ENCODE data around the gene ID1.
A peak's percentile ranks its signal among the peaks of the same experiment; 100 is the strongest.
"Not testable (repeated sequence)": the region's sequence is repeated elsewhere in the genome, so short reads cannot be mapped to it uniquely, and the experiment has no call there.

Gene ID1

DNA sequence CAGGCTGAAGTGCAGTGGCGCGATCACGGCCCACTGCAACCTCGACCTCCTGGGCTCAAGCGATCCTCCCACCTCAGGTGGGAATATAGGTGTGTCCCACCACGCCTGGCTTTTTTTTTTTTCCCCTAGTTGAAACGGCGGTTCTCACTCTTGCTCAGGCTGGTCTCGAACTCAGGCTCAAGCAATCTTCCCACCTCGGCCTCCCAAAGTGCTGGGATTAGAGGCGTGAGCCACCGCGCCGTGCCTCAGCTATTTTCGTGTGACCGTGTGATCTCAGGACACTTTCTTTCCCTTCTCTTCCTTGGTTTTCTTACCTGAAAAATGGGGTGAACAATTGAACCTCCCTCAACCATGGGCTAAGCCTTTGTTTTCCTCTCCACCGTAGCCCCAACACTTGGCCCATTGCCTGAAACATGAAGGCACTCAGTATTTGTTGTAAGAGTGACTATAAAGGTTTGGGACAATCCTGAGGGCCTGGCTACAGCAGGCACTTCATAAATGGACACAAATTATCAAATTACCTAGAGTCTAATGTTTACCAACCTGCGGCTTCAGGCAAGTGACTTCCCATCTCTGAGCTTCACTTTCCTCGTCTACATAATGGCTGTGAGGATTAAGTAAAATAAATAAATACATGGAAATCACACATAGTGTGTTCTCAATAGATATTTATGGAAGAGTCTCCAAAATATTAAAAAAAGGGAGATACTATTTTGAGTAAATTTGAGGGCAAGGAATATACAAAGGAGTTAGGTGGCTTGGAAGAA is 31.4 kb upstream of the ID1 start:
- DNase-seq (ENCODE audit: low read depth in 2 of 2) = no peak

GRCh38 chr20:31574986-31575385 is 30.1 kb upstream of the ID1 start:
- not testable (repeated sequence) for DNase-seq (ENCODE audit: low read depth in 2 of 2)

DNA sequence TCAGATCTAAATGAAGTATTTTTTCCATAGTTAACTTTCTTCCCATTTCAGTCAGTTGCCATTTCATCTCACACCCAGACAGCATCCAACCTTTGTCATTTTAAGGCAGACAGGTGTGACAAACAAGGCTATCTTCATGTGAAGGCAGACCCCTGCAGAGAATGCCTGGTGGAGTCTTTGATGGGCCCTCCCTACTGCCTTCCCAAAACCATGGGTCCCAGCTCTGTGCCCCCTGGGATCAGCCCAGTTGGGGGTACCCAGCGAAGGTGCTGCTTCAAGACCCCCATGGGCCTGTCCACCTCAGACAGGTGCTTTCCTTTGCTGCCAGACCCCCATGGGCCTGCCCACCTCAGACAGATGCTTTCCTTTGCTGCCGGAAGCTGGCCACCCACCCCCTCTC is 28.3 kb upstream of the ID1 start:
- no peak for DNase-seq (ENCODE audit: low read depth in 2 of 2)

DNA sequence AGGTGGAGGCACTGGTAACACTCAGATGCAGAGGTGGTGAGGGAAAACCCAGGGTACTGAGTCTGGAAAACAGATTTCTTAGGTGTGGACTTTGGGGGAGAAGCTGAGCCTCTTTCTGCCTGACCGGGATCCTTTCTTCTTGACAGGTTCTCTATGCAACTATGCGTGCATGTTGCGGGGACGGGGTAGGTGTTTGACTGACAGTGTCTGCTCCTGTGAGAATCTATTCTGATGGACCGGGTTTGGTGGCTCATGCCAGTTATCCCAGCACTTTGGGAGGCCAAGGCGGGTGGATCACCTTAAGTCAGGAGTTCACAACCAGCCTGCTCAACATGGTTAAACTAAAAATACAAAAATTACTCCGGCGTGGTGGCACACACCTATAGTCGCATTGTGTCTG is 27.9 kb upstream of the ID1 start:
- no peak for DNase-seq (ENCODE audit: low read depth in 2 of 2)

DNA sequence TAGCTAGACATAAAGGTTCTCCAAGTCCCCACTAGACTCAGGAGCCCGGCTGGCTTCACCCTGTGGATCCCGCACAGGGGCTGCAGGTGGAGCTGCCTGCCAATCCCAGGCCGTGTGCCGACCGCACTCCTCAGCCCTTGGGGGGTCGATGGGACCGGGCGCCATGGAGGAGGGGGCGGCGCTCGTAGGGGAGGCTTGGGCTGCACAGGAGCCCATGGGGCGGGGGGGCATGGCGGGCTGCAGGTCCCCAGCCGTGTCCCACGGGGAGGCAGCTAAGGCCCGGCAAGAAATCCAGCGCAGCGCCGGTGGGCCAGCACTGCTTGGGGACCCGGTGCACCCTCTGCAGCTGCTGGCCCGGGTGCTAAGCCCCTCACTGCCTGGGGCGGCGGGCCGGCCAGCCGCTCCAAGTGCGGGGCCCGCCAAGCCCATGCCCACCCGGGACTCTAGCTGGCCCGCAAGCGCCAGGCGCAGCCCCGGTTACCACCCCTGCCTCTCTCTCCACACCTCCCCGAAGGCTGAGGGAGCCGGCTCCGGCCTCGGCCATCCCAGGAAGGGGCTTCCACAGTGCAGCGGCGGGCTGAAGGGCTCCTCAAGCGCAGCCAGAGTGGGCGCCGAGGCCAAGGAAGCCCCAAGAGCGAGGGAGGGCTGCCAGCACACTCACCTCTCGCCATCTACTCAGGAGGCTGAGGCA is 26.5 kb upstream of the ID1 start:
- DNase-seq (ENCODE audit: low read depth in 2 of 2) = no peak

GRCh38 chr20:31579245-31579644 is 25.8 kb upstream of the ID1 start:
- DNase-seq (ENCODE audit: low read depth in 2 of 2) = no peak

- DNase-seq (ENCODE audit: low read depth in 2 of 2) = not testable (repeated sequence)
Observed at GRCh38 chr20:31579941-31580651, 25.0 kb upstream of the ID1 start.

- no peak for DNase-seq (ENCODE audit: low read depth in 2 of 2)
Observed at GRCh38 chr20:31580706-31581105, 24.4 kb upstream of the ID1 start.

GRCh38 chr20:31581391-31581790 is 23.7 kb upstream of the ID1 start:
- no peak for DNase-seq (ENCODE audit: low read depth in 2 of 2)

DNA sequence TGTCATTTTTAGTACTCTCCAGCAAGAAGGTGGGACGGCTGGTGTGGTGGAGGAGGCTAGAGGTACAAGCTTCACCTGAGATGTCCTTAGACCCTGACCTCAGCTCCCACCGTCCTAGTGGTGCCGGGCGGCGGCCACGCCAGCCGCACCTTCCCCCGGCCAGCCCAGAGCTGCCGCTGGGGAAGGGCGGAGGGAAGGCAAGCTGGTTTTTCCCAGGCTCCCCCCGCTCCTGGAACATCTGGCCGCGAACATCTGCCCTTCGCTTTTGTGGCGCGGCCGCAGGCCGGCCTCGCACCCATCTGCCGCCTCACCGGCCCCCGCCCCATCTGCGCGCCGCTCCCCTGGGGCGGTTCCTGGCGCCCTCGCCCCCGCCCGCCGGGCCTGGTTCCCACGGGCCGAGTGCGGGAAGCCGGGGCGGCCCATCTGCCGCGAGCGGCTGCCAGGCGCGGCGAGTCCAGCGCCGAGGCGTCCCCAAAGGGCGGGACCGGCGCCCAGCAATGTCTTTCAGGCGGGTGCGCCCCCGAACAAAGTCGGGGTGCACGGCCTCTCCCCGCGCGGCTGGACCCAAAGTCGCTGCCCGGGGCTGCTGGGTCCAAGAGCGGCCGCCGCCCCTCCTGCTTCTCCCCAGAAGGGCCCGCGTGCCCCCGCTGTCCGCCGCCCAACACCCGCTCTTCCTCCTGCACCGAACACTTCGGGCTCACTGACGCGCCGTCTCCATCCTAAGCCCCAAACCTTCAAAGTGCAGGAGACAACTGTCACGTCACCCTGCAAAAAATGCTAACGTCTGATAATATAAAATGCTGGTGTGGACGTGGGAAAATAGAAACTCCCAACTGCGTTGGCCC is 17.3 kb upstream of the ID1 start:
- DNase-seq (ENCODE audit: low read depth in 2 of 2) = no peak

- no peak for DNase-seq (ENCODE audit: low read depth in 2 of 2)
Observed at GRCh38 chr20:31590717-31591225, 14.3 kb upstream of the ID1 start.

- no peak for DNase-seq (ENCODE audit: low read depth in 2 of 2)
Observed at GRCh38 chr20:31593221-31594001, 11.7 kb upstream of the ID1 start.

GRCh38 chr20:31594002-31594557 is 11.0 kb upstream of the ID1 start:
- DNase-seq (ENCODE audit: low read depth in 2 of 2) = no peak

GRCh38 chr20:31594558-31595379 is 10.3 kb upstream of the ID1 start:
- no peak for DNase-seq (ENCODE audit: low read depth in 2 of 2)

GRCh38 chr20:31595380-31595653 is 9.8 kb upstream of the ID1 start:
- no peak for DNase-seq (ENCODE audit: low read depth in 2 of 2)

DNA sequence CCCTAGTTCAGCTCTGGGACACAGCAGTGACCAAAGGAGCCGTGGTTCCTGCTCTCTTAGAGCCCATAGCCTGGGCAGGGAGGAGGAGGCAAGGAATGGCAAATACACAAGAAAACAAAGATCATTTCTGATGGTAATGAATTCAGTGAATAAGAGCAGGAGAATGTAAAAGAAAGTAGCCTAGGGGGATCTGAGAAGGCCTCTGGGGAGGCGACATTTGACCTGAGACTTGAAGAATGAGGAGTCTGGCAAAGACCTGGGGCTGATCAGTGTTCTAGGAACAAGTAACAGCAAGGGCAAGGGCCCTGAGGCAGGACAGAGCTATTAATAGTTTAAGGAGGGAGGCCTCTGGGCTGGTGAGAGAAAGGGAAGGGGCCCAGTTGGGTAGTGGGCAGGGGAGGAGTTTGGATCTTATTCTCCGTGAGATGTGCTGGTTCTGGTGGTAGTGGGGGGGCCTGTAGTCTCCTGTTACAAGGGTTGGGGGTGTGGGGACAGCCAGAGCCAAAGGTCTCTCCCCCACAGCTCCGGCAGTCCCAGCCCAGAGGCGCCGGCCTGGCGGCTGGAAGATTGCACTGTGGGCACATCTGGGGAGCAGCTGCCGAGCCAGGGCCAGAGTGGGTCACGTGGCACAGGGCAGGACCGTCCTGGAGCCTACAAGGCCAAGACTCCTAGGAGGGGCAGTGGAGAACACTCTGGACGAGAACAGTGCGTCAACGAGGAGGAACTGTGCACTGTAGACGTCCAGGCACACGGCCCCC is 9.3 kb upstream of the ID1 start:
- peak; percentile 58 to 59 for DNase-seq (ENCODE audit: low read depth in 2 of 2)

DNA sequence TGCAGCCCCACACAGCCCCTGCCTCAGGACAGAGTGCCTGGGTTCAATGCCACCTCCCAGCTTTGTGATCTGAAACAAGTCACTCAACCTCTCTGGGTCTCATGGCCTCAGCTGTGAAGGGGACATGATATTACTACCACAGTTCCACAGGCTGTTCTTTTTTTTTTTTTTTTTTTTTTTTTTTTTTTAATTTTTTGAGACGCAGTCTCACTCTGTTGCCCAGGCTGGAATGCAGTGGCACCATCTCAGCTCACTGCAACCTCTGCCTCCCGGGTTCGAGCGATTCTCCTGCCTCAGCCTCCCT is 8.7 kb upstream of the ID1 start:
- DNase-seq (ENCODE audit: low read depth in 2 of 2) = not testable (repeated sequence)

GRCh38 chr20:31596831-31597480 is 8.1 kb upstream of the ID1 start:
- no peak for DNase-seq (ENCODE audit: low read depth in 2 of 2)

DNA sequence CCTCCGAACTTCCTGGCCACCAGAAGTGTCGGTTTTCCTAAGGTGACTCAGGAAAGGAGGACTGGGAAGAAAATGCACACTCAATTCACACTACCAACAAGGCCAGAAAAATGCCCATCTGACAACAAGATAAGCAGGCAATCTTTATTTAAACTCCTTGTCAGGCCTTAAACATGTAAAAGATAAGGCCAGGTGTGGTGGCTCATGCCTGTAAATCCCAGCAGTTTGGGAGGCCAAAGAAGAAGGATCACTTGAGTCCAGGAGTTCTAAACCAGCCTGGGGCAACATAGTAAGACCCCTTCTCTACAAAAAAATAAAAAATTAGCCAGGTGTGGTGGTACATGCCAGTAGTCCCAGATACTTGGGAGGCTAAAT is 7.6 kb upstream of the ID1 start:
- DNase-seq (ENCODE audit: low read depth in 2 of 2) = no peak
